K562 (cell line): ENCODE data around the gene SCMH1. TPM values are rescaled to one million over a fixed set of nuclear protein-coding genes. Genes with fewer than 3 reads are reported as not detected.

Experiments used
- ASH1L ChIP-seq: fragments of 450-650 bp; IDR thresholded peaks from 2 replicates; pipeline ENCODE4 v1.6.1; 2018; ENCODE audit warnings: borderline replicate concordance, mild to moderate bottlenecking, low read depth; ENCODE audit not compliant: partially characterized antibody
- DACH1 ChIP-seq: fragments of 450-650 bp; IDR thresholded peaks from 2 replicates; pipeline ENCODE4 v1.6.1; 2018; ENCODE audit not compliant: partially characterized antibody
- GTF2E2 ChIP-seq: fragments of 200-800 bp; sonication (Bioruptor generic); IDR thresholded peaks from 2 replicates; pipeline ENCODE4 v1.6.1; 2016; ENCODE audit warnings: missing genetic modification characterization, missing compliant biosample characterization
- HDAC6 ChIP-seq: IDR thresholded peaks from 2 replicates; pipeline ENCODE4 v1.6.1; 2012; ENCODE audit warnings: low read depth, mild to moderate bottlenecking, control low read depth, inconsistent platforms, low read length, moderate library complexity
- HMG20A ChIP-seq: fragments of 450-650 bp; formaldehyde crosslinking; conservative IDR thresholded peaks from 2 replicates; pipeline ENCODE4 v1.4.0; 2020; ENCODE audit warnings: mild to moderate bottlenecking, mixed read lengths
- HNRNPK ChIP-seq: fragments of 200-400 bp; formaldehyde crosslinking; IDR thresholded peaks from one replicate; pipeline ENCODE4 v1.6.1; 2018; ENCODE audit warnings: mild to moderate bottlenecking, low read depth, low read length; ENCODE audit not compliant: poor library complexity, severe bottlenecking
- ILK ChIP-seq: fragments of 450-650 bp; IDR thresholded peaks from 2 replicates; pipeline ENCODE4 v1.6.1; 2016; ENCODE audit warnings: missing genetic modification characterization, low read depth, mild to moderate bottlenecking, missing compliant biosample characterization, moderate library complexity, borderline replicate concordance
- MAFF ChIP-seq: IDR thresholded peaks from 2 replicates; pipeline ENCODE4 v1.6.1; 2012; ENCODE audit warnings: low read length, improper control_type of control experiment
- TRIM28 ChIP-seq: fragments of 450-650 bp; IDR thresholded peaks from 2 replicates; pipeline ENCODE4 v1.6.1; 2017
- ZBED1 ChIP-seq: IDR thresholded peaks from 2 replicates; pipeline ENCODE4 v1.6.1; 2014
- ZNF507 ChIP-seq: conservative IDR thresholded peaks from 2 replicates; pipeline ENCODE4 v1.6.1; 2017; ENCODE audit warnings: missing genetic modification characterization, missing compliant biosample characterization
- polyA plus RNA-seq, 8 experiments: library from polyadenylated mRNA; depleted of rRNA in 4 of 8; stranded (reverse) in 5 of 8; unstranded in 3 of 8; fragments of >200 nt; fragmentation: Nextera tagmentation in 2 of 8; fragmentation: Illumina TruSeq in 1 of 8; extraction: Ambion mirVana in 2 of 8; extraction: Trizol in 1 of 8; gene quantifications; 2 replicates each; pipeline versions ENCODE4 v1.2.1 to v1.2.3, GENCODE V29; 2011 to 2014; ENCODE audit warnings: inconsistent platforms in 1 of 8, missing spikeins in 1 of 8
- total RNA-seq, 7 experiments: library from RNA; depleted of rRNA in 6 of 7; stranded (reverse); fragments of >200 nt in 6 of 7; fragmentation: Illumina TruSeq in 2 of 7; extraction: Trizol in 2 of 7; gene quantifications; 2 replicates each; pipeline versions ENCODE4 v1.2.1 to v1.2.3, GENCODE V29; 2011 to 2021; ENCODE audit warnings: low replicate concordance in 1 of 7
- TF ChIP-seq, protein P1 (sequence below), 2 experiments: fragments of 450-650 bp in 1 of 2; sonication (generic) in 1 of 2; formaldehyde crosslinking in 1 of 2; IDR thresholded peaks; 2 replicates each; pipeline versions ENCODE4 v1.7.1 to v1.9.0; 2016 to 2022; ENCODE audit warnings: inconsistent platforms in 1 of 2, mild to moderate bottlenecking in 1 of 2, missing genetic modification reagents in 1 of 2
- TF ChIP-seq, protein P2 (sequence below): fragments of 250-450 bp; sonication (Bioruptor Pico); IDR thresholded peaks from 2 replicates; pipeline ENCODE4 v1.5.0; 2021
- TF ChIP-seq, protein P3 (sequence below): fragments of 250-450 bp; sonication (Bioruptor Pico); IDR thresholded peaks from 2 replicates; pipeline ENCODE4 v1.4.0; 2020; ENCODE audit warnings: mild to moderate bottlenecking, moderate library complexity
- TF ChIP-seq, protein P4 (sequence below): fragments of 450-650 bp; IDR thresholded peaks from 2 replicates; pipeline ENCODE4 v1.6.1; 2016

The SCMH1 gene
- total and polyA plus RNA-seq, 9 of the 15 experiments (the other 6 are each of a cell fraction or from before 2014, with no cell fraction given): 8.5 to 37.0 (median 26.8) TPM

DNA sequence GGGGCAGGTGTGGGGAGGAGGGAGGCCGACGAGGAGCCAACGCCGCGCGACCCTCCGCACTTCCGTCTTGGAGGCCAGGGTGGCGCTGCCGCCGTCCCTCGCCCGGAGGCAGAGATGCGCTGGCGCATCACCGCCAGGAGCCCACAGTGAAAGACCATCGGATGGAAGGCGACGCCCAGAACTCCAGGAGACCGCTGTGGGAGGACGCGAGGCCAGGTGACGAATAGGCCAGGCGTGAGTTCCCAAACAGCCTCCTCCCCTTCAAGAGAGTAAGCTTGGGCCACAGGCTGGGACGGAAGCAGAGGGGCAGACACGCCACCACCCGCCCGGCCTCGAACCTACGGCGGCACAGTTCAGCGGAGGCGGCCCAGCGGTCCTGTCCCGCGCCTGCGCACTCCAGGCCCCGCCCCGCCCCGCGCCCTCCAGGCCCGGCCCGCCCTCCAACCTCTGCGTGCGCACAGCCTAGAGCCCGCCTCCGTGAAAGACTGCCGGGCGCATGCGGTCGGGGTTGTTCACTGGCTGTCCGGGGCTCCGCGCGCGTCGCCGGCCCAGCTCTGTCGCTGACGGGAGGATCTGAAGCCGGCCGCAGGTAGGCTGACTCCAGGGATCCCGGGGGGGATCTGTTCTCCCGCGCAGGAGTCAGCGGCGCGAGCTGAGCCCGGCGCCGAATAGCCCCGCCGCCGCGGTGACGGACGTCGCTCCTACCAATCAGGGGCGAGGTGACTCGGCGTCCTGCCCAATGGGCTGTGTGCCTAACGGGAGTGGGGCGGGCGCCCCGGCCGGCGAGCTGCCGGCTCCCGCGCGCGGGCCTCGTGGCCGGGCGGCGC, 262.7 kb downstream of the SCMH1 start, which contains the start of gene CTPS1 (continued):
- TF ChIP-seq, protein P1, sequence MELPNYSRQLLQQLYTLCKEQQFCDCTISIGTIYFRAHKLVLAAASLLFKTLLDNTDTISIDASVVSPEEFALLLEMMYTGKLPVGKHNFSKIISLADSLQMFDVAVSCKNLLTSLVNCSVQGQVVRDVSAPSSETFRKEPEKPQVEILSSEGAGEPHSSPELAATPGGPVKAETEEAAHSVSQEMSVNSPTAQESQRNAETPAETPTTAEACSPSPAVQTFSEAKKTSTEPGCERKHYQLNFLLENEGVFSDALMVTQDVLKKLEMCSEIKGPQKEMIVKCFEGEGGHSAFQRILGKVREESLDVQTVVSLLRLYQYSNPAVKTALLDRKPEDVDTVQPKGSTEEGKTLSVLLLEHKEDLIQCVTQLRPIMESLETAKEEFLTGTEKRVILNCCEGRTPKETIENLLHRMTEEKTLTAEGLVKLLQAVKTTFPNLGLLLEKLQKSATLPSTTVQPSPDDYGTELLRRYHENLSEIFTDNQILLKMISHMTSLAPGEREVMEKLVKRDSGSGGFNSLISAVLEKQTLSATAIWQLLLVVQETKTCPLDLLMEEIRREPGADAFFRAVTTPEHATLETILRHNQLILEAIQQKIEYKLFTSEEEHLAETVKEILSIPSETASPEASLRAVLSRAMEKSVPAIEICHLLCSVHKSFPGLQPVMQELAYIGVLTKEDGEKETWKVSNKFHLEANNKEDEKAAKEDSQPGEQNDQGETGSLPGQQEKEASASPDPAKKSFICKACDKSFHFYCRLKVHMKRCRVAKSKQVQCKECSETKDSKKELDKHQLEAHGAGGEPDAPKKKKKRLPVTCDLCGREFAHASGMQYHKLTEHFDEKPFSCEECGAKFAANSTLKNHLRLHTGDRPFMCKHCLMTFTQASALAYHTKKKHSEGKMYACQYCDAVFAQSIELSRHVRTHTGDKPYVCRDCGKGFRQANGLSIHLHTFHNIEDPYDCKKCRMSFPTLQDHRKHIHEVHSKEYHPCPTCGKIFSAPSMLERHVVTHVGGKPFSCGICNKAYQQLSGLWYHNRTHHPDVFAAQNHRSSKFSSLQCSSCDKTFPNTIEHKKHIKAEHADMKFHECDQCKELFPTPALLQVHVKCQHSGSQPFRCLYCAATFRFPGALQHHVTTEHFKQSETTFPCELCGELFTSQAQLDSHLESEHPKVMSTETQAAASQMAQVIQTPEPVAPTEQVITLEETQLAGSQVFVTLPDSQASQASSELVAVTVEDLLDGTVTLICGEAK (IDR thresholded peaks at IDR 0.05): peak; percentile 71
- TF ChIP-seq, protein P1 (CRISPR knock-in tag; IDR thresholded peaks at IDR 0.05): no peak
- TF ChIP-seq HNRNPK (no peak), ZNF507 (tag) (no peak), ZBED1 (no peak), ILK (tag) (no peak), HDAC6 (no peak), DACH1 (no peak), TRIM28 (no peak), HMG20A (CRISPR knock-in tag) (no peak), GTF2E2 (tag) (peak; percentile 93; the same call in 1 of the 2 replicates), ASH1L (peak; percentile 83), MAFF (no peak)
- TF ChIP-seq, protein P2, sequence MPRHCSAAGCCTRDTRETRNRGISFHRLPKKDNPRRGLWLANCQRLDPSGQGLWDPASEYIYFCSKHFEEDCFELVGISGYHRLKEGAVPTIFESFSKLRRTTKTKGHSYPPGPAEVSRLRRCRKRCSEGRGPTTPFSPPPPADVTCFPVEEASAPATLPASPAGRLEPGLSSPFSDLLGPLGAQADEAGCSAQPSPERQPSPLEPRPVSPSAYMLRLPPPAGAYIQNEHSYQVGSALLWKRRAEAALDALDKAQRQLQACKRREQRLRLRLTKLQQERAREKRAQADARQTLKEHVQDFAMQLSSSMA (CRISPR knock-in tag): peak; percentile 55; the same call in 1 of the 2 replicates
- TF ChIP-seq, protein P3, sequence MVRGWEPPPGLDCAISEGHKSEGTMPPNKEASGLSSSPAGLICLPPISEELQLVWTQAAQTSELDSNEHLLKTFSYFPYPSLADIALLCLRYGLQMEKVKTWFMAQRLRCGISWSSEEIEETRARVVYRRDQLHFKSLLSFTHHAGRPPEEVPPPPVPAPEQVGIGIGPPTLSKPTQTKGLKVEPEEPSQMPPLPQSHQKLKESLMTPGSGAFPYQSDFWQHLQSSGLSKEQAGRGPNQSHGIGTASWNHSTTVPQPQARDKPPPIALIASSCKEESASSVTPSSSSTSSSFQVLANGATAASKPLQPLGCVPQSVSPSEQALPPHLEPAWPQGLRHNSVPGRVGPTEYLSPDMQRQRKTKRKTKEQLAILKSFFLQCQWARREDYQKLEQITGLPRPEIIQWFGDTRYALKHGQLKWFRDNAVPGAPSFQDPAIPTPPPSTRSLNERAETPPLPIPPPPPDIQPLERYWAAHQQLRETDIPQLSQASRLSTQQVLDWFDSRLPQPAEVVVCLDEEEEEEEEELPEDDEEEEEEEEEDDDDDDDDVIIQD (CRISPR knock-in tag): no peak
- TF ChIP-seq, protein P4, sequence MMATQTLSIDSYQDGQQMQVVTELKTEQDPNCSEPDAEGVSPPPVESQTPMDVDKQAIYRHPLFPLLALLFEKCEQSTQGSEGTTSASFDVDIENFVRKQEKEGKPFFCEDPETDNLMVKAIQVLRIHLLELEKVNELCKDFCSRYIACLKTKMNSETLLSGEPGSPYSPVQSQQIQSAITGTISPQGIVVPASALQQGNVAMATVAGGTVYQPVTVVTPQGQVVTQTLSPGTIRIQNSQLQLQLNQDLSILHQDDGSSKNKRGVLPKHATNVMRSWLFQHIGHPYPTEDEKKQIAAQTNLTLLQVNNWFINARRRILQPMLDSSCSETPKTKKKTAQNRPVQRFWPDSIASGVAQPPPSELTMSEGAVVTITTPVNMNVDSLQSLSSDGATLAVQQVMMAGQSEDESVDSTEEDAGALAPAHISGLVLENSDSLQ: peak; percentile 99
